22Rv1 (cell line): ENCODE data around the gene CELF4.

ENCODE experiments used
- H3K27ac ChIP-seq: fragments of 450-650 bp; 2 replicates; pipeline ENCODE4 v1.5.1; 2017
- CTCF ChIP-seq: fragments of 450-650 bp; IDR thresholded peaks from 2 replicates; pipeline ENCODE4 v1.5.1; 2017; ENCODE audit warnings: mild to moderate bottlenecking
- ZFX ChIP-seq: fragments of 450-650 bp; IDR thresholded peaks from 2 replicates; pipeline ENCODE4 v1.6.1; 2017; ENCODE audit warnings: antibody characterized with exemption, borderline replicate concordance

CELF4 gene

DNA sequence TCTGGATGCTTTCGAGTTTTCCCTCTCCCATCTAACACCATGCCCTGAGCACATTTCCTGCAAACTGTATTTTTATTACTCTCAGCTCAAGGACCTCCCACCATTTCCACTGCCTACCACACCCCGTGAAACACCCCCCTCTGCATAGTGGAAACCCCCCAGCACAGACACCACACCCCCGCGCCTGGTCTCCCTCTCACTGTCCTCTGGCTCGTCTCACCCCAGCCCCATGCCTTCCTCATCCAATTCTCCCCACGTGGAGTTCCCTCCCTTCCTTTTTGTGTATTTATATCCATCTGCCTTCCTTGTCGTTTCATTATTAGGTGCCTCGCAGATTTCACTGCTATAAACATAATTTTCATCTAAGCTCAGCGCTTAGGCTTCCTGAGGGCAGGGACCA is 307.5 kb downstream of the CELF4 start:
- TF ChIP-seq CTCF (no peak), ZFX (no peak)
- H3K27ac ChIP-seq: no peak overlapping the region

DNA sequence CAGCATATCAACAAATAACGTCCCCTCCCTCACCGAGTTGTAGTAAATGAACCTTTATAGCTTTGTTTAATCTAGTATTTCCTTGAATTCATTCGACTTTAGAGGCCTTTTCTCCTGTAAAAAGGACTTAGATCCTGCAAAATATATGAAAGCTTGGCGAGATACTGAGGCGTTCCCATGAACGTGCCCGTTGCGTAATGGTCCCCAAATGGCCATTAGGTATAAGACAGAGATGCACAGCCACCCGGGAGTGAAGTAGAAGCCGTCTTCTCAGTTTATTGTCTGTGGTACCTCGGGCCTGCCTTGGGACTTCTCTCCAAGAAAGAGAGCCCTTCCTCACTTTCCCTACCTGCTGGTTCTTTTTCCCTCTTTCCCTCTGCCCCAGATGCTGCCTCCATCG is 310.6 kb downstream of the CELF4 start:
- TF ChIP-seq CTCF: no peak
- TF ChIP-seq ZFX: no peak

GRCh38 chr18:37254236-37254754 is 311.3 kb downstream of the CELF4 start:
- H3K27ac ChIP-seq: no peak overlapping the region
- TF ChIP-seq ZFX (no peak), CTCF (no peak)

More for the DNA sequence above, 310.6 kb downstream of the CELF4 start:
- no peak overlapping the region for H3K27ac ChIP-seq

- no peak overlapping the region for H3K27ac ChIP-seq
- TF ChIP-seq CTCF (no peak), ZFX (no peak)
Observed at GRCh38 chr18:37253394-37254235, 312.0 kb downstream of the CELF4 start.

DNA sequence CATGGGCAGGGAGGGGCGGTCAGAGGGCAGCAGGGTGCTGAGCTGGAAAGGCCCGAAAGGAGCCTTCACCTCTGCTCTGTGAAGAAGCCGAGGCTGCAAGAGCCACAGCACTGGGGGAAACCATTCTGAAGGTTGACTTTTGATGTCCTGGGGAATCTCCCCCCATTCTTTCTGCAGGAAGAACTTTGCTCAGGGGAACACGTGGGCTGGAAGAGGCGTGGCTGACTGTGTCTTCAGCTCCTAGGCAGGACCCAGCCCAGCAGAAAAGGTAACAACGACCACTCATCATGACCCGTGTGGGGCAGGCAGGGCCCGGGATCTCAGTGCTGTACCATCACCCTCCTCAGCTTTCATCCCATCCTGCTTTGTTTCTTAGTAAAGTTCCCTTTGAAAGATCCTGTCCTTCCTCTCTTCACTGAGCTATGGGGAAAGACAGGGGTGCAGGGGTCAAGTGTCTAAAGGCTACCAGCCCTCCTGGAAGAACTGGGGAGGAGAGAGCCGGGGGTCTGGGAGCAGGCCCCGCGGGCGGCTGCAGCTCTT is 312.7 kb downstream of the CELF4 start:
- H3K27ac ChIP-seq: no peak overlapping the region
- TF ChIP-seq CTCF (no peak), ZFX (no peak)

- no peak overlapping the region for H3K27ac ChIP-seq
- TF ChIP-seq CTCF (no peak), ZFX (no peak)
Observed at GRCh38 chr18:37252342-37252741, 313.3 kb downstream of the CELF4 start.

DNA sequence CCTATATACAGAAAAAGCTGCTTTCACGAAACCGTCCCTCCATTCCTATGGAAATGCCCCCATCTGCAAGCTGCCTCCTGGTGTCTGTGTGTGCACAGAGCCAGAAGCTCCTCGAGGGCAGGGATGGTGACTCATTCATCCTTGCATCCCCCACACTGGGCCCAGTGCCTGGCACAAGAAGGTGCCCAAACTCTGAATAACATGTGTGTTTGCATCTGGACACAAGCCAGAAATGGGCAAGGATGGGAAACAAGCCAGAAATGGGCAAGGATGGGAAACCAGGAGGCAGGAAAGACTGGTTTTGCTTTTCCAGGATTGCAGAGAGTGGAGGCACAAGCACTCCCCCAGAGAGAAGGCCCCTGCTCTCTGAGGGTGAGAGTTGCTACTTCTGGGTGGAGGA is 313.9 kb downstream of the CELF4 start:
- no peak overlapping the region for H3K27ac ChIP-seq
- no peak for TF ChIP-seq ZFX
- no peak for TF ChIP-seq CTCF
